MCF 10A (cell line): Measurements from ENCODE around the gene DUSP11. TPM values are rescaled to one million over a fixed set of nuclear protein-coding genes. Genes with fewer than 3 reads are reported as not detected.
"Not testable (repeated sequence)": the region's sequence is repeated elsewhere in the genome, so short reads cannot be mapped to it uniquely, and the experiment has no call there.

Source experiments
- BruUV-seq: library from RNA; stranded (reverse); fragments of 400-500 nt; replicated peaks from 2 replicates; lab custom pipeline; 2021; lab: Mats Ljungman, UMichigan
- CTCF ChIA-PET: fragments of 300-600 bp; sonication (Branson Sonifier 250); formaldehyde crosslinking; extraction: SDS; loops from one replicate; lab custom pipeline; 2021; ENCODE audit warnings: antibody characterized with exemption, inconsistent platforms; lab: Yijun Ruan, JAX
- POLR2A ChIA-PET: fragments of 300-600, 350-650 bp; sonication (Branson Sonifier 250); formaldehyde crosslinking; extraction: SDS; loops from one replicate; lab custom pipeline; 2020; ENCODE audit warnings: antibody characterized with exemption, inconsistent platforms; lab: Yijun Ruan, JAX
- DNase-seq: peaks from one replicate; pipeline ENCODE4 v3.0.0-alpha.2; 2018; ENCODE audit not compliant: unreplicated experiment
- H3K27ac Mint-ChIP-seq: one replicate; pipeline ENCODE4 v1.8.0; 2022; ENCODE audit warnings: mild to moderate bottlenecking, low read depth, mixed read lengths; ENCODE audit not compliant: unreplicated experiment
- H3K27me3 Mint-ChIP-seq: one replicate; pipeline ENCODE4 v1.8.0; 2022; ENCODE audit warnings: mixed read lengths; ENCODE audit not compliant: insufficient read depth, unreplicated experiment
- H3K36me3 Mint-ChIP-seq: one replicate; pipeline ENCODE4 v1.8.0; 2022; ENCODE audit warnings: mild to moderate bottlenecking, moderate library complexity, mixed read lengths; ENCODE audit not compliant: insufficient read depth, unreplicated experiment
- H3K4me1 Mint-ChIP-seq: one replicate; pipeline ENCODE4 v1.8.0; 2022; ENCODE audit warnings: mixed read lengths; ENCODE audit not compliant: insufficient read depth, unreplicated experiment
- H3K4me3 Mint-ChIP-seq: one replicate; pipeline ENCODE4 v1.8.0; 2022; ENCODE audit warnings: mild to moderate bottlenecking, moderate library complexity, mixed read lengths; ENCODE audit not compliant: unreplicated experiment
- H3K9me3 Mint-ChIP-seq: one replicate; pipeline ENCODE4 v1.8.0; 2022; ENCODE audit warnings: mixed read lengths; ENCODE audit not compliant: unreplicated experiment
- CTCF ChIP-seq: fragments of 200-600 bp; IDR thresholded peaks from one replicate; pipeline ENCODE4 v1.8.0; 2022; ENCODE audit warnings: antibody characterized with exemption, mild to moderate bottlenecking; ENCODE audit not compliant: unreplicated experiment
- intact Hi-C: fragments of 100-400 bp; cut with micrococcal nuclease; formaldehyde crosslinking; loops from 2 replicates; pipeline ENCODE4 v1.14.1; 2022
- total RNA-seq: library from RNA; stranded (reverse); gene quantifications from 2 replicates; pipeline ENCODE4 v1.2.3, GENCODE V29; 2022

Gene DUSP11
- total RNA-seq, 1 experiment from 2014 or later = 45.0 TPM

- Mint-ChIP-seq H3K36me3 (peaks cover 51% of the 10 kb centered on the region), H3K27me3 (no peaks in the 10 kb centered on the region), H3K9me3 (no peaks in the 10 kb centered on the region), H3K4me3 (no peak overlapping the region), H3K27ac (no peak overlapping the region), H3K4me1 (no peaks in the 10 kb centered on the region)
- intact Hi-C loops = no loop called here
- no TSS peak for BruUV-seq
- no peak for TF ChIP-seq CTCF
- CTCF ChIA-PET = no interaction called here
- DNase-seq = no peak
- POLR2A ChIA-PET = no interaction called here
These were observed 51.2 kb downstream of the DUSP11 start for GRCh38 chr2:73728711-73729110.

- Mint-ChIP-seq H3K27ac (no peak overlapping the region), H3K27me3 (no peaks in the 10 kb centered on the region), H3K36me3 (peaks cover 45% of the 10 kb centered on the region), H3K9me3 (no peaks in the 10 kb centered on the region), H3K4me1 (no peaks in the 10 kb centered on the region), H3K4me3 (no peak overlapping the region)
- no TSS peak for BruUV-seq
- ChIA-PET CTCF (no interaction called here), POLR2A (no interaction called here)
- TF ChIP-seq CTCF = no peak
- DNase-seq = no peak
- intact Hi-C loops = no loop called here
These were observed 51.9 kb downstream of the DUSP11 start for GRCh38 chr2:73728043-73728442.

- POLR2A ChIA-PET, H3K27me3 Mint-ChIP-seq, H3K9me3 Mint-ChIP-seq, H3K27ac Mint-ChIP-seq, BruUV-seq, DNase-seq, H3K4me1 Mint-ChIP-seq, CTCF ChIA-PET, H3K4me3 Mint-ChIP-seq, intact Hi-C loops: not testable (repeated sequence)
- peaks cover 31% of the 10 kb centered on the region for H3K36me3 Mint-ChIP-seq
These were observed 53.2 kb downstream of the DUSP11 start for GRCh38 chr2:73726657-73727056.

GRCh38 chr2:73718851-73719621 is 60.9 kb downstream of the DUSP11 start:
- ChIA-PET CTCF (interaction anchor here (0.8 kb wide), 1 partner anchor 26 kb away, joined by 4 read pairs; no protein-coding TSS in a partner anchor), POLR2A (no interaction called here)
- DNase-seq = no peak
- intact Hi-C loops = no loop called here
- peaks cover 1% of the 10 kb centered on the region for H3K27me3 Mint-ChIP-seq
- no peaks in the 10 kb centered on the region for H3K36me3 Mint-ChIP-seq
- BruUV-seq = no TSS peak
- no peak for TF ChIP-seq CTCF
- H3K4me1 Mint-ChIP-seq = peaks cover 6% of the 10 kb centered on the region
- H3K4me3 Mint-ChIP-seq = no peak overlapping the region
- H3K27ac Mint-ChIP-seq = no peak overlapping the region
- no peaks in the 10 kb centered on the region for H3K9me3 Mint-ChIP-seq
